Hepatocyte (in vitro differentiated cells): Measurements from ENCODE around the gene ATP5F1D. TPM values are rescaled to one million over a fixed set of nuclear protein-coding genes. Genes with fewer than 3 reads are reported as not detected.

Experiments used
- DNase-seq: peaks from one replicate; pipeline ENCODE4 v3.0.0-alpha.2; 2016; ENCODE audit warnings: low spot score
- H2AFZ ChIP-seq: fragments of 200-600 bp; sonication (generic); 2 replicates; pipeline ENCODE4 v1.6.0; 2016; ENCODE audit warnings: antibody characterized with exemption, mild to moderate bottlenecking
- H3K27ac ChIP-seq: fragments of 200-600 bp; sonication (generic); 2 replicates; pipeline ENCODE4 v1.5.1; 2016; ENCODE audit warnings: mild to moderate bottlenecking
- H3K27me3 ChIP-seq: fragments of 200-600 bp; sonication (generic); 2 replicates; pipeline ENCODE4 v1.6.1; 2016
- H3K36me3 ChIP-seq: fragments of 200-600 bp; sonication (generic); replicated peaks from 2 replicates; pipeline ENCODE4 v1.5.1; 2016; ENCODE audit warnings: low read depth; ENCODE audit not compliant: insufficient read depth
- H3K4me1 ChIP-seq: fragments of 200-600 bp; sonication (generic); 2 replicates; pipeline ENCODE4 v1.5.1; 2016; ENCODE audit warnings: mild to moderate bottlenecking, moderate library complexity; ENCODE audit not compliant: insufficient read depth
- H3K4me2 ChIP-seq: fragments of 200-600 bp; sonication (generic); 2 replicates; pipeline ENCODE4 v1.6.0; 2016
- H3K4me3 ChIP-seq: fragments of 200-600 bp; sonication (generic); 2 replicates; pipeline ENCODE4 v1.5.1; 2016; ENCODE audit warnings: mild to moderate bottlenecking
- H3K79me2 ChIP-seq: fragments of 200-600 bp; sonication (generic); 2 replicates; pipeline ENCODE4 v1.6.0; 2017; ENCODE audit warnings: mild to moderate bottlenecking
- H3K9me2 ChIP-seq: fragments of 200-600 bp; sonication (generic); replicated peaks from 2 replicates; pipeline ENCODE4 v1.6.0; 2017; ENCODE audit warnings: mild to moderate bottlenecking; ENCODE audit not compliant: insufficient read depth
- H3K9me3 ChIP-seq: fragments of 200-600 bp; sonication (generic); 2 replicates; pipeline ENCODE4 v1.5.1; 2016; ENCODE audit warnings: low read depth, mild to moderate bottlenecking
- H4K20me1 ChIP-seq: fragments of 200-600 bp; sonication (generic); 2 replicates; pipeline ENCODE4 v1.6.0; 2016; ENCODE audit warnings: mild to moderate bottlenecking; ENCODE audit not compliant: insufficient read depth, poor library complexity, severe bottlenecking
- CTCF ChIP-seq: fragments of 200-600 bp; sonication (generic); IDR thresholded peaks from 2 replicates; pipeline ENCODE4 v1.5.1; 2016; ENCODE audit warnings: antibody characterized with exemption, mild to moderate bottlenecking; ENCODE audit not compliant: poor library complexity
- EZH2 ChIP-seq: fragments of 200-600 bp; sonication (generic); IDR thresholded peaks from 2 replicates; pipeline ENCODE4 v1.6.1; 2016; ENCODE audit warnings: antibody characterized with exemption, mild to moderate bottlenecking, borderline replicate concordance
- EZH2phosphoT487 ChIP-seq: fragments of 200-600 bp; sonication (generic); IDR thresholded peaks from one replicate; pipeline ENCODE4 v1.6.1; 2018; ENCODE audit warnings: antibody characterized with exemption, mild to moderate bottlenecking, low read depth, moderate library complexity; ENCODE audit not compliant: unreplicated experiment, severe bottlenecking
- WGBS: methylation state at CpG from one replicate; pipeline ENCODE4 v1.1.6; 2016; ENCODE audit warnings: low lambda C conversion rate; ENCODE audit errors: missing lambda C conversion rate; 5-methylcytosine and 5-hydroxymethylcytosine counted together
- polyA plus RNA-seq: library from polyadenylated mRNA; unstranded; fragments of >200 nt; fragmentation: Nextera tagmentation; extraction: Ambion mirVana; gene quantifications from 2 replicates; pipeline ENCODE4 v1.2.1, GENCODE V29; 2016
- total RNA-seq: library from RNA; depleted of rRNA; stranded (reverse); fragments of >200 nt; gene quantifications from 2 replicates; pipeline ENCODE4 v1.2.3, GENCODE V29; 2014

Gene ATP5F1D
- total and polyA plus RNA-seq, 2 experiments from 2014 or later, result 54.0 to 291 TPM

GRCh38 chr19:1214299-1214861, 27.2 kb upstream of the ATP5F1D start:
- no peaks in the 10 kb centered on the region for H3K27me3 ChIP-seq
- no peaks in the 10 kb centered on the region for H3K9me3 ChIP-seq
- no peaks in the 10 kb centered on the region for H3K9me2 ChIP-seq
- no peak overlapping the region for H3K4me3 ChIP-seq
- peaks cover 99% of the 10 kb centered on the region for H3K79me2 ChIP-seq
- H3K27ac ChIP-seq, result peak overlapping the region; percentile 89
- no peak for TF ChIP-seq EZH2phosphoT487
- TF ChIP-seq CTCF, result no peak
- no peak for TF ChIP-seq EZH2
- H2AFZ ChIP-seq, result no peak overlapping the region
- DNase-seq, result no peak
- H3K4me1 ChIP-seq, result peaks cover 14% of the 10 kb centered on the region
- H4K20me1 ChIP-seq, result peaks cover 65% of the 10 kb centered on the region
- no peaks in the 10 kb centered on the region for H3K36me3 ChIP-seq
- 91% methylated on average over 19 of the region's 21 CpGs for WGBS
- H3K4me2 ChIP-seq, result no peak overlapping the region

DNA sequence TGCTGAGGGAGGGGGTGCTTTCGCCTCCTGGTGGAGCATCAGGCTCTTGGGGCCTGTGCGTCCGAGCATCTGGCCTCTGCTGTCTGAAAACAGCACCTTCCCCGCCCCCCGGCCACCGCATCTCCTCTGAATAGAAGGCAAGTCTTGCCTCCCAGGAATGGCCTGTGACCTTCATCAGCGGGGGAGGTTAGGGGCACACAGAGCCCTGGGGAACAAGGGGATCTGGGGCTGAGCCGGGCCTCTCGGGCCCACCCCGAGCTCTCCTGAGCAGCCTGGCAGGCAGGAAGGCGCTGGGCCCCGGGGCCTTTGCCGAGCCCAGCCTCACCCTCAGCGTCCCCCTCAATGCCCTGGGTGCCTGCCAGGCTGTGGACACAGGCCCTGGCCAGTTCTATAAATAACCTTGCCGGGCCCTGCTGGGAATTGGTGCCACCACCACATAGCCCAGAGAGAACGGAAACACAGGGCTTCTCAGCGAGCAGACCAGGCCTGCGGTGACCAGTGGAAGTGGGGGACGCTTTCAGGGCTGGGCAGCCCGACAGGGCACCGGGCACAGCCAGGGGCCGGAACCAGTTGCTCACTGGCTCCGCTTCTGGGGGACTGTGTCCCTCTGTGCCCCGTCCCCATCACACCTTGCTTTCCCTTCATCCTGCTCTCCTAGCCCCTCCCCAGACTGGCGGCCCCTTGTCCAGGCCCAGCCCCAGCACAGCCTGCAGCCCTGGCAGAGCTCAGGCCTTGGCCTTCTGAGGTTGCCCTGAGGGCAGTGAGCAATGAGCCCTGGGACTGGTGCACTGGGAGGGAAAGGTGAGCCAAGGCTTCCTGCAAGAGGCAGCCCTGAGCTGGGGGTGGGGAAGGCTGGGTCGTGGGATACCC, 26.5 kb upstream of the ATP5F1D start:
- Histone ChIP-seq H3K4me2 (no peak overlapping the region), H3K27ac (no peak overlapping the region), H3K79me2 (peaks cover 95% of the 10 kb centered on the region), H3K4me1 (peaks cover 12% of the 10 kb centered on the region), H2AFZ (no peak overlapping the region), H3K27me3 (no peaks in the 10 kb centered on the region), H3K36me3 (no peaks in the 10 kb centered on the region), H4K20me1 (peaks cover 58% of the 10 kb centered on the region), H3K4me3 (no peak overlapping the region), H3K9me2 (no peaks in the 10 kb centered on the region), H3K9me3 (no peaks in the 10 kb centered on the region)
- TF ChIP-seq CTCF (no peak), EZH2phosphoT487 (no peak), EZH2 (no peak)
- 91% methylated on average over 25 of the region's 26 CpGs for WGBS
- no peak for DNase-seq

- no peak overlapping the region for H3K27ac ChIP-seq
- TF ChIP-seq EZH2 (no peak), CTCF (no peak), EZH2phosphoT487 (no peak)
- no peaks in the 10 kb centered on the region for H3K9me2 ChIP-seq
Observed at GRCh38 chr19:1216756-1217155, 24.8 kb upstream of the ATP5F1D start.

More at GRCh38 chr19:1216756-1217155, 24.8 kb upstream of the ATP5F1D start:
- Histone ChIP-seq H3K4me3 (no peak overlapping the region), H3K4me2 (no peak overlapping the region), H3K9me3 (no peaks in the 10 kb centered on the region), H3K4me1 (peaks cover 12% of the 10 kb centered on the region), H2AFZ (no peak overlapping the region), H4K20me1 (peaks cover 51% of the 10 kb centered on the region), H3K79me2 (peaks cover 86% of the 10 kb centered on the region), H3K27me3 (no peaks in the 10 kb centered on the region), H3K36me3 (no peaks in the 10 kb centered on the region)
- WGBS, result 92% methylated on average over 12 of the region's 12 CpGs
- DNase-seq, result no peak
